Gastrocnemius medialis (tissue), 4 donors: Measurements from ENCODE around the gene CCDC172. TPM values are rescaled to one million over a fixed set of nuclear protein-coding genes. Genes with fewer than 3 reads are reported as not detected.

Experiments
- ATAC-seq, 2 donors: fragments of 150-250 bp; one replicate each; pipeline ENCODE4 v1.9.1; 2016
- DNase-seq, 2 donors: peaks; one replicate each; pipeline ENCODE4 v3.0.0-alpha.2; 2019
- H3K27ac ChIP-seq, 4 donors: fragments of 200-600 bp; sonication (generic); 1 replicate in 1 of 4; 2 replicates in 3 of 4; pipeline ENCODE4 v1.5.1; 2016 to 2018; ENCODE audit warnings: mild to moderate bottlenecking in 2 of 4, moderate library complexity in 1 of 4
- H3K27me3 ChIP-seq, 3 donors: fragments of 200-600 bp; sonication (generic) in 2 of 3; 1 replicate in 1 of 3; 2 replicates in 2 of 3; pipeline versions ENCODE4 v1.5.1 to v1.6.0; 2016 to 2019; ENCODE audit warnings: mild to moderate bottlenecking in 1 of 3, moderate library complexity in 1 of 3
- H3K36me3 ChIP-seq, 2 donors: fragments of 200-600 bp; sonication (generic) in 1 of 2; one replicate each; pipeline ENCODE4 v1.5.1; 2017 to 2018
- H3K4me1 ChIP-seq, 2 donors: fragments of 200-600 bp; sonication (generic) in 1 of 2; one replicate each; pipeline ENCODE4 v1.5.1; 2016 to 2017; ENCODE audit warnings: mild to moderate bottlenecking in 2 of 2
- H3K4me3 ChIP-seq, 4 donors: fragments of 200-600 bp; sonication (generic) in 3 of 4; 1 replicate in 1 of 4; 2 replicates in 3 of 4; pipeline ENCODE4 v1.5.1; 2016 to 2019; ENCODE audit warnings: mild to moderate bottlenecking in 2 of 4
- H3K9me3 ChIP-seq, 3 donors: fragments of 200-600 bp; sonication (generic) in 2 of 3; 1 replicate in 1 of 3; 2 replicates in 2 of 3; pipeline ENCODE4 v1.5.1; 2016 to 2019
- POLR2A ChIP-seq, 2 donors: fragments of 450-650 bp; IDR thresholded peaks; one replicate each; pipeline ENCODE4 v1.6.1; 2017; ENCODE audit warnings: antibody characterized with exemption in 2 of 2, mild to moderate bottlenecking in 2 of 2, moderate library complexity in 2 of 2
- in situ Hi-C, 4 donors: fragments of 200-750 bp; cut with MboI; loops; one replicate each; pipeline versions ENCODE4 v1.15.0 to v1.8.0; 2017; ENCODE audit warnings: low sequenced_read_pairs in 4 of 4
- intact Hi-C: fragments of 100-400 bp; cut with DNase I; formaldehyde crosslinking; loops from one replicate; pipeline ENCODE4 v1.15.1; 2023; ENCODE audit warnings: low total_unique reads
- total RNA-seq, 4 donors: library from RNA; depleted of rRNA; stranded (reverse); fragments of >200 nt; gene quantifications; one replicate each; pipeline versions ENCODE4 v1.1.0 to v1.2.3, GENCODE V29; 2016
- TF ChIP-seq, protein P1 (sequence below), 5 experiments: fragments of 450-650 bp in 3 of 5; fragments of 200-600 bp in 2 of 5; sonication (generic) in 2 of 5; IDR thresholded peaks in 4 of 5; conservative IDR thresholded peaks in 1 of 5; 1 replicate in 4 of 5; 2 replicates in 1 of 5; pipeline ENCODE4 v1.5.1; 2016 to 2019; ENCODE audit warnings: antibody characterized with exemption in 5 of 5, mild to moderate bottlenecking in 3 of 5, moderate library complexity in 3 of 5

Gene CCDC172
- total RNA-seq, 4 donors from 2014 or later: not detected

GRCh38 chr10:116307455-116307854 lies 16.8 kb upstream of the CCDC172 start:
- no peak overlapping the region for H3K4me3 ChIP-seq
- in situ Hi-C loops: no loop called here
- DNase-seq (no peak), ATAC-seq (peak in 1 of 2 donors; percentile 62)
- intact Hi-C loops: no loop called here
- H3K27ac ChIP-seq: peak overlapping the region in 2 of 4 donors; percentile 40 to 43
- H3K4me1 ChIP-seq: no peaks in the 10 kb centered on the region
- no peak for TF ChIP-seq POLR2A (IDR thresholded peaks at IDR 0.05)
- TF ChIP-seq, protein P1, sequence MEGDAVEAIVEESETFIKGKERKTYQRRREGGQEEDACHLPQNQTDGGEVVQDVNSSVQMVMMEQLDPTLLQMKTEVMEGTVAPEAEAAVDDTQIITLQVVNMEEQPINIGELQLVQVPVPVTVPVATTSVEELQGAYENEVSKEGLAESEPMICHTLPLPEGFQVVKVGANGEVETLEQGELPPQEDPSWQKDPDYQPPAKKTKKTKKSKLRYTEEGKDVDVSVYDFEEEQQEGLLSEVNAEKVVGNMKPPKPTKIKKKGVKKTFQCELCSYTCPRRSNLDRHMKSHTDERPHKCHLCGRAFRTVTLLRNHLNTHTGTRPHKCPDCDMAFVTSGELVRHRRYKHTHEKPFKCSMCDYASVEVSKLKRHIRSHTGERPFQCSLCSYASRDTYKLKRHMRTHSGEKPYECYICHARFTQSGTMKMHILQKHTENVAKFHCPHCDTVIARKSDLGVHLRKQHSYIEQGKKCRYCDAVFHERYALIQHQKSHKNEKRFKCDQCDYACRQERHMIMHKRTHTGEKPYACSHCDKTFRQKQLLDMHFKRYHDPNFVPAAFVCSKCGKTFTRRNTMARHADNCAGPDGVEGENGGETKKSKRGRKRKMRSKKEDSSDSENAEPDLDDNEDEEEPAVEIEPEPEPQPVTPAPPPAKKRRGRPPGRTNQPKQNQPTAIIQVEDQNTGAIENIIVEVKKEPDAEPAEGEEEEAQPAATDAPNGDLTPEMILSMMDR (IDR thresholded peaks at IDR 0.05 in 4 of 5, conservative IDR thresholded peaks at IDR 0.05 in 1 of 5): no peak
- H3K27me3 ChIP-seq: no peaks in the 10 kb centered on the region
- no peaks in the 10 kb centered on the region for H3K9me3 ChIP-seq
- H3K36me3 ChIP-seq: no peaks in the 10 kb centered on the region

DNA sequence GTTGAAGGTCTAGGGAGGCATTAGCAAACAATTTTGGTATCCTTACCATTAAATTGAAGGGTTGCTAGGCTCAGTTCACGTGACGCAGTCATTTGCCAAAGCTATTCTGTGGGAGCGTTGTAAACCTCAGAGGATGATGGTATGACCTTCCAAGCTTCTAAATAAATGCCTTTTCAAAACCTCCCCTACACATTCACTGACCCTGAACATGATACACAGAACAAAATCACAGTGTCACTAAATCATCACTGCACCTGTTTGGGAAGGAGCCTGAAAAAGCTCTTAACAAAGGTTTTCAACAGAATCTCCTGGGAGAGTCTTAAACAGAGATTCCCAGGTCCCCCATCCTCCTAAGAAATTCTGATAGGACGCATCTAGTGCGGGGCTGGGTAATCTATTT lies 13.2 kb upstream of the CCDC172 start:
- TF ChIP-seq, protein P1 (IDR thresholded peaks at IDR 0.05 in 4 of 5, conservative IDR thresholded peaks at IDR 0.05 in 1 of 5): no peak
- TF ChIP-seq POLR2A (IDR thresholded peaks at IDR 0.05): no peak
- intact Hi-C loops: no loop called here

DNA sequence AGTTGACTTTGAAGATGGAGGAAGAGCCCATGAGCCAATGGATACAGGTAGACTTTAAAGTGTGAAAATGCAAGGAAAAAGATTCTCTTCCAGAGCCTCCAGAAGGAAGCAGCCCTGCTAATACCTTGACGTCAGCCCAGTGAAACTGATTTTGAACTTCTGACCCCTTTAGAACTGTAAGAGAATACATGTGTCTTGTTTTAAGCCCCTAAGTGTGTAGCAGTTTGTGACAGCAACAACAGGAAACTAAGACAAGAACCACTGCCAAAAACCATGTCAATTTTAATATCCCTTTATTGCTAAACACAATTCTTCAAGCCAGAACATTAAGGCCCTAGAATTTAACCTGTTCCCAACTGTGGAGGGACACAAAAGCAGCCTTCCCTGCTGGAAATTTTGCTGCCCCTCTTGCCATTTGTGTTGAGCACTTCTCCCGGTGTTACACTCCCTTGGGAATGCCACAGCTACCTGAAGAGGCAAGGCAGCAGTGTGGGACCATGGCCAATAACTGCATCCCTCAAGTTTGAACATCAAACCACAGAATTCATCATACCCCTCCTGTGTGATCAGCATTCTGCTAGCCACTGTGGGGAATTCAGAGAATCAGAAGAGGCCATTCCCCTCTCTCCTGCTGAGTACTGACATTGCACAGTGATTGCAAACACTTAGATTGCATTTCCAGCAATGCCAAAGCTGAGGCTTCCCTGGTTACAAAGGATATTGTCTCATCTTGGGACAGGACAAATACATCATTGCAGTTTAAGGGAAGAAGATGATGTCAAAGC lies 12.3 kb upstream of the CCDC172 start:
- Histone ChIP-seq H3K9me3 (no peaks in the 10 kb centered on the region), H3K4me3 (no peak overlapping the region), H3K27me3 (no peaks in the 10 kb centered on the region), H3K27ac (no peak overlapping the region), H3K4me1 (no peaks in the 10 kb centered on the region), H3K36me3 (no peaks in the 10 kb centered on the region)
- intact Hi-C loops (no loop called here), in situ Hi-C loops (no loop called here)
- TF ChIP-seq POLR2A (IDR thresholded peaks at IDR 0.05): no peak
- TF ChIP-seq, protein P1 (IDR thresholded peaks at IDR 0.05 in 4 of 5, conservative IDR thresholded peaks at IDR 0.05 in 1 of 5): no peak
- peak in 1 of 2 donors; percentile 33 for ATAC-seq
- no peak for DNase-seq

More for the DNA sequence above, 13.2 kb upstream of the CCDC172 start:
- no peaks in the 10 kb centered on the region for H3K36me3 ChIP-seq
- no peaks in the 10 kb centered on the region for H3K27me3 ChIP-seq
- no peaks in the 10 kb centered on the region for H3K4me1 ChIP-seq
- no peak overlapping the region for H3K27ac ChIP-seq
- ATAC-seq (no peak), DNase-seq (no peak)
- H3K4me3 ChIP-seq: no peak overlapping the region
- in situ Hi-C loops: no loop called here
- no peaks in the 10 kb centered on the region for H3K9me3 ChIP-seq

- Histone ChIP-seq H3K9me3 (no peaks in the 10 kb centered on the region), H3K4me1 (no peaks in the 10 kb centered on the region), H3K27ac (no peak overlapping the region), H3K4me3 (no peak overlapping the region), H3K27me3 (no peaks in the 10 kb centered on the region), H3K36me3 (no peaks in the 10 kb centered on the region)
- no peak for TF ChIP-seq POLR2A (IDR thresholded peaks at IDR 0.05)
- TF ChIP-seq, protein P1 (IDR thresholded peaks at IDR 0.05 in 4 of 5, conservative IDR thresholded peaks at IDR 0.05 in 1 of 5): no peak
- ATAC-seq: no peak
- intact Hi-C loops: no loop called here
- DNase-seq: no peak
- in situ Hi-C loops: no loop called here
Observed at GRCh38 chr10:116312548-116312947, 11.7 kb upstream of the CCDC172 start.
